HL-60/S4 (cell line): ENCODE data around the gene ADAM11.
"Not testable (repeated sequence)": the region's sequence is repeated elsewhere in the genome, so short reads cannot be mapped to it uniquely, and the experiment has no call there.

Experiments
- in situ Hi-C: fragments of 300-500 bp; cut with MboI; formaldehyde crosslinking; loops from 2 replicates; pipeline ENCODE4 v1.14.3; 2022; ENCODE audit warnings: low sequenced_read_pairs

Gene ADAM11

GRCh38 chr17:44758414-44759085 lies at the start of gene ADAM11:
Gene ADAM11 (plus strand): TSS chr17:44758988. CDS start chr17:44759200, 212 bp downstream.
- in situ Hi-C loops = no loop called here

GRCh38 chr17:44719444-44719843 lies 39.3 kb upstream of the ADAM11 start:
- in situ Hi-C loops = no loop called here

GRCh38 chr17:44722254-44722653 lies 36.5 kb upstream of the ADAM11 start:
- in situ Hi-C loops = no loop called here

- in situ Hi-C loops = not testable (repeated sequence)
Measured at GRCh38 chr17:44726121-44726520, 32.7 kb upstream of the ADAM11 start.

GRCh38 chr17:44733753-44734152 lies 25.0 kb upstream of the ADAM11 start:
- in situ Hi-C loops = no loop called here

GRCh38 chr17:44734272-44734671 lies 24.5 kb upstream of the ADAM11 start:
- in situ Hi-C loops = no loop called here

GRCh38 chr17:44736551-44737240 lies 22.1 kb upstream of the ADAM11 start:
- in situ Hi-C loops = no loop called here

- in situ Hi-C loops = no loop called here
Measured at GRCh38 chr17:44738214-44738906, 20.4 kb upstream of the ADAM11 start.

GRCh38 chr17:44741316-44741715 lies 17.5 kb upstream of the ADAM11 start:
- in situ Hi-C loops = no loop called here

GRCh38 chr17:44745301-44745700 lies 13.5 kb upstream of the ADAM11 start:
- in situ Hi-C loops = no loop called here

- in situ Hi-C loops = not testable (repeated sequence)
Measured at GRCh38 chr17:44745738-44746137, 13.1 kb upstream of the ADAM11 start.

- in situ Hi-C loops = no loop called here
Measured at GRCh38 chr17:44747566-44747965, 11.2 kb upstream of the ADAM11 start.

- in situ Hi-C loops = no loop called here
Measured at GRCh38 chr17:44749076-44749979, 9.5 kb upstream of the ADAM11 start.

GRCh38 chr17:44749980-44750318 lies 8.8 kb upstream of the ADAM11 start:
- in situ Hi-C loops = no loop called here

GRCh38 chr17:44751331-44751730 lies 7.5 kb upstream of the ADAM11 start:
- in situ Hi-C loops = no loop called here

- in situ Hi-C loops = no loop called here
Measured at GRCh38 chr17:44751806-44752205, 7.0 kb upstream of the ADAM11 start.

- in situ Hi-C loops = no loop called here
Measured at GRCh38 chr17:44752953-44753861, 5.6 kb upstream of the ADAM11 start.

- in situ Hi-C loops = no loop called here
Measured at GRCh38 chr17:44754276-44754675, 4.5 kb upstream of the ADAM11 start.

- in situ Hi-C loops = not testable (repeated sequence)
Measured at GRCh38 chr17:44755180-44755579, 3.6 kb upstream of the ADAM11 start.
